Endothelial cell of umbilical vein (primary cell): ENCODE data around the gene C3orf62. TPM values are rescaled to one million over a fixed set of nuclear protein-coding genes. Genes with fewer than 3 reads are reported as not detected.

Experiments used
- BruUV-seq: library from RNA; stranded (reverse); fragments of 400-500 nt; replicated peaks from 2 replicates; lab custom pipeline; 2021; lab: Mats Ljungman, UMichigan
- CTCF ChIA-PET: fragments of 300-600, 350-600 bp; sonication (Branson Sonifier 250); formaldehyde crosslinking; loops from one replicate; lab custom pipeline; 2021; ENCODE audit warnings: antibody characterized with exemption, inconsistent platforms; lab: Charles Lee
- POLR2A ChIA-PET: fragments of 300-600, 350-600 bp; sonication (Branson Sonifier 250); formaldehyde crosslinking; loops from one replicate; lab custom pipeline; 2021; ENCODE audit warnings: antibody characterized with exemption, inconsistent platforms; lab: Charles Lee
- DNase-seq: peaks from one replicate; pipeline ENCODE4 v3.0.0-alpha.2; 2011; ENCODE audit warnings: low read depth, low spot score
- FAIRE-seq: peaks from 2 replicates; lab custom pipeline; 2011; peaks lifted over from hg19 to GRCh38; lab: Jason Lieb, UNC
- H2AFZ ChIP-seq: 2 replicates; pipeline ENCODE4 v1.6.0; 2012; ENCODE audit warnings: low read depth, low read length, control low read depth, inconsistent platforms
- H3K27ac ChIP-seq: 2 replicates; pipeline ENCODE4 v1.5.1; 2011; ENCODE audit warnings: low read depth, mild to moderate bottlenecking, control low read depth, low read length, moderate library complexity; ENCODE audit not compliant: insufficient read depth
- H3K27me3 ChIP-seq, 2 experiments: 2 replicates each; pipeline versions ENCODE4 v1.6.0 to v1.6.1; 2011; ENCODE audit warnings: low read length in 2 of 2, mixed read lengths in 1 of 2; ENCODE audit not compliant: control insufficient read depth in 2 of 2, insufficient read depth in 2 of 2
- H3K36me3 ChIP-seq, 2 experiments: 2 replicates in 1 of 2; 3 replicates in 1 of 2; pipeline ENCODE4 v1.5.1; 2011; ENCODE audit warnings: low read length in 2 of 2, mild to moderate bottlenecking in 1 of 2, moderate library complexity in 1 of 2; ENCODE audit not compliant: control insufficient read depth in 2 of 2, insufficient read depth in 2 of 2; ENCODE audit errors: extremely low read depth in 1 of 2
- H3K4me1 ChIP-seq: 3 replicates; pipeline ENCODE4 v1.5.1; 2011; ENCODE audit warnings: mild to moderate bottlenecking, low read length; ENCODE audit not compliant: control insufficient read depth, insufficient read depth; ENCODE audit errors: extremely low read depth
- H3K4me2 ChIP-seq: 2 replicates; pipeline ENCODE4 v1.6.1; 2011; ENCODE audit warnings: low read length, control low read depth, mixed read lengths; ENCODE audit not compliant: insufficient read depth
- H3K4me3 ChIP-seq, 3 experiments: fragments of 200-600 bp in 1 of 3; sonication (generic), shearing (Covaris generic) in 1 of 3; replicated peaks in 1 of 3; 2 replicates each; pipeline ENCODE4 v1.5.1; 2011 to 2016; ENCODE audit warnings: control low read depth in 3 of 3, low read length in 3 of 3, mild to moderate bottlenecking in 2 of 3, inconsistent platforms in 1 of 3, low read depth in 1 of 3, moderate library complexity in 1 of 3; ENCODE audit not compliant: insufficient read depth in 1 of 3
- H3K79me2 ChIP-seq: 2 replicates; pipeline ENCODE4 v1.6.0; 2012; ENCODE audit warnings: low read length, inconsistent platforms; ENCODE audit not compliant: control insufficient read depth, insufficient read depth
- H3K9ac ChIP-seq: replicated peaks from 2 replicates; pipeline ENCODE3; 2011; ENCODE audit warnings: low read length, control low read depth; ENCODE audit not compliant: insufficient read depth; ENCODE audit errors: extremely low read depth
- H3K9me1 ChIP-seq: replicated peaks from 3 replicates; pipeline ENCODE4 v1.6.0; 2011; ENCODE audit warnings: mild to moderate bottlenecking, low read length; ENCODE audit not compliant: control insufficient read depth, insufficient read depth; ENCODE audit errors: extremely low read depth
- H3K9me3 ChIP-seq: replicated peaks from 2 replicates; pipeline ENCODE4 v1.5.1; 2012; ENCODE audit warnings: low read length, inconsistent platforms; ENCODE audit not compliant: control insufficient read depth, insufficient read depth
- H4K20me1 ChIP-seq: replicated peaks from 2 replicates; pipeline ENCODE3; 2011; ENCODE audit warnings: mild to moderate bottlenecking, low read length; ENCODE audit not compliant: control insufficient read depth, insufficient read depth; ENCODE audit errors: extremely low read depth
- EZH2 ChIP-seq: IDR thresholded peaks from 2 replicates; pipeline ENCODE4 v1.6.1; 2012; ENCODE audit warnings: borderline replicate concordance, low read depth, mild to moderate bottlenecking, moderate library complexity, low read length, inconsistent platforms; ENCODE audit not compliant: severe bottlenecking
- FOS ChIP-seq: IDR thresholded peaks from 2 replicates; pipeline ENCODE4 v1.6.1; 2011; ENCODE audit warnings: mild to moderate bottlenecking, low read length, moderate library complexity, borderline replicate concordance; ENCODE audit not compliant: insufficient read depth
- GATA2 ChIP-seq: IDR thresholded peaks from 2 replicates; pipeline ENCODE4 v1.7.0; 2011; ENCODE audit warnings: low read depth, mild to moderate bottlenecking, moderate library complexity, mixed read lengths, low read length; ENCODE audit not compliant: insufficient read length, insufficient read depth
- JUN ChIP-seq: IDR thresholded peaks from 2 replicates; pipeline ENCODE4 v1.6.1; 2011; ENCODE audit warnings: borderline replicate concordance, low read depth; ENCODE audit not compliant: insufficient read length, insufficient read depth
- MAX ChIP-seq: IDR thresholded peaks from 2 replicates; pipeline ENCODE4 v1.6.1; 2011; ENCODE audit not compliant: insufficient read depth, insufficient read length
- MYC ChIP-seq: IDR thresholded peaks from one replicate; pipeline ENCODE4 v1.6.1; 2011; ENCODE audit warnings: mild to moderate bottlenecking, low read depth, low read length
- POLR2A ChIP-seq: IDR thresholded peaks from 2 replicates; pipeline ENCODE4 v1.6.1; 2012; ENCODE audit warnings: low read depth, mild to moderate bottlenecking, control low read depth, low read length
- POLR2AphosphoS5 ChIP-seq: IDR thresholded peaks from 2 replicates; pipeline ENCODE4 v1.6.1; 2012; ENCODE audit warnings: low read depth, mild to moderate bottlenecking, control low read depth, low read length, moderate library complexity; ENCODE audit not compliant: insufficient read depth
- dilution Hi-C: fragments of 300-500 bp; cut with MboI; formaldehyde crosslinking; loops from one replicate; pipeline ENCODE4 v1.15.0; 2019; ENCODE audit warnings: low sequenced_read_pairs; ENCODE audit not compliant: extremely low pct_ligation_motif_present
- intact Hi-C: fragments of 100-400 bp; cut with micrococcal nuclease; formaldehyde crosslinking; loops from one replicate; pipeline ENCODE4 v1.10.0; 2022
- polyA plus RNA-seq, 4 experiments: library from polyadenylated mRNA; depleted of rRNA in 3 of 4; stranded (reverse) in 3 of 4; unstranded in 1 of 4; fragments of >200 nt; gene quantifications; 2 replicates each; pipeline versions ENCODE4 v1.2.1 to v1.2.3, GENCODE V29; 2011 to 2012; ENCODE audit warnings: missing spikeins in 1 of 4
- total RNA-seq: library from RNA; stranded (reverse); gene quantifications from 2 replicates; pipeline ENCODE4 v1.2.3, GENCODE V29; 2021
- TF ChIP-seq, protein P1 (sequence below), 2 donors: IDR thresholded peaks; 1 replicate in 1 of 2; 2 replicates in 1 of 2; pipeline ENCODE4 v1.5.1; 2011; ENCODE audit warnings: low read length in 2 of 2, mild to moderate bottlenecking in 2 of 2, moderate library complexity in 2 of 2, control low read depth in 1 of 2, inconsistent platforms in 1 of 2, low read depth in 1 of 2; ENCODE audit not compliant: insufficient read depth in 1 of 2; ENCODE audit errors: extremely low read depth in 1 of 2

The C3orf62 gene
- total and polyA plus RNA-seq, 2 donors (not counting 3 experiments of a cell fraction or from before 2014, with no cell fraction given): 2.8 to 5.6 TPM

DNA sequence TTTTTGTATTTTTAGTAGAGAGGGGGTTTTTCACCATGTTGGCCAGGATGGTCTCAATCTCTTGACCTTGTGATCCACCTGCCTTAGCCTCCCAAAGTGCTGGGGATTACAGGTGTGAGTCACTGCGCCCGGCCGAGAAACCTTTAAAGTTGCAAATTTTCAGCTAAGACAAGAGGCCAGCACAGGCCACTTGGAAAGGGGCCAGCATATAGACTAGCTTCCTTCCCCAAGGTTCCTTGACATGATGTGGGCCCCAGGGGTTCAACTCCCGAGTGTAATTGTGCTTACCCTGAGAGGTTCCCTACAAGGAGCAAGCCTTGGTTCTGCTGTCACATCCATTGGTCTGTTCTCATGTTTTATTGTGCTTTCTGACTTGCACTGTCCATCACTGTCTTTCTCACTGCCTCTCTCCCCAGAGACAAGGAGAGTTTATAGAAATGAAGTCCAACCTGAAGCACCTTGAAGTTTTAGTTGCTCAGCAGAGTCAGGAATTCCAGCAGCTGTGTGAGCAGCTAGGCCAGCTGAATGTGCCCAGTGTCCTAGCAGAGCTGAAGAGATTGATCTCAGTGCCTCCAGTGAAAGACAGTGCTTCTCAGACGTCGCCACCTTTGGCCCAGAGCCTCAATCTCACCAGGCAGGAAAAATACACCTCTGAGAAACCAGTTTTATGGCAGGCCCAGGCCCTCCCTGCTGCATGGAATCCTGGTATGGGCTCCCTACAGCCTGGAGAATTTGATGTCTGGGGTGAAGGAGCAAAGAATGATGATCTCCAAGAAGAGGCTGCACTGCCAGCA, 21.1 kb downstream of the C3orf62 start:
- dilution Hi-C loops: no loop called here
- Histone ChIP-seq H3K27ac (no peak overlapping the region), H3K9me3 (no peaks in the 10 kb centered on the region), H2AFZ (no peak overlapping the region), H3K4me2 (no peak overlapping the region), H3K9me1 (no peaks in the 10 kb centered on the region), H4K20me1 (no peaks in the 10 kb centered on the region), H3K79me2 (no peaks in the 10 kb centered on the region), H3K9ac (no peak overlapping the region), H3K4me1 (no peaks in the 10 kb centered on the region), H3K4me3 (no peak overlapping the region), H3K36me3 (no peaks in the 10 kb centered on the region), H3K27me3 (no peaks in the 10 kb centered on the region)
- FAIRE-seq (no peak), DNase-seq (no peak)
- TF ChIP-seq MAX (no peak), FOS (no peak), JUN (no peak), EZH2 (no peak), POLR2A (no peak), POLR2AphosphoS5 (no peak), GATA2 (no peak), MYC (no peak)
- TF ChIP-seq, protein P1, sequence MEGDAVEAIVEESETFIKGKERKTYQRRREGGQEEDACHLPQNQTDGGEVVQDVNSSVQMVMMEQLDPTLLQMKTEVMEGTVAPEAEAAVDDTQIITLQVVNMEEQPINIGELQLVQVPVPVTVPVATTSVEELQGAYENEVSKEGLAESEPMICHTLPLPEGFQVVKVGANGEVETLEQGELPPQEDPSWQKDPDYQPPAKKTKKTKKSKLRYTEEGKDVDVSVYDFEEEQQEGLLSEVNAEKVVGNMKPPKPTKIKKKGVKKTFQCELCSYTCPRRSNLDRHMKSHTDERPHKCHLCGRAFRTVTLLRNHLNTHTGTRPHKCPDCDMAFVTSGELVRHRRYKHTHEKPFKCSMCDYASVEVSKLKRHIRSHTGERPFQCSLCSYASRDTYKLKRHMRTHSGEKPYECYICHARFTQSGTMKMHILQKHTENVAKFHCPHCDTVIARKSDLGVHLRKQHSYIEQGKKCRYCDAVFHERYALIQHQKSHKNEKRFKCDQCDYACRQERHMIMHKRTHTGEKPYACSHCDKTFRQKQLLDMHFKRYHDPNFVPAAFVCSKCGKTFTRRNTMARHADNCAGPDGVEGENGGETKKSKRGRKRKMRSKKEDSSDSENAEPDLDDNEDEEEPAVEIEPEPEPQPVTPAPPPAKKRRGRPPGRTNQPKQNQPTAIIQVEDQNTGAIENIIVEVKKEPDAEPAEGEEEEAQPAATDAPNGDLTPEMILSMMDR (IDR thresholded peaks at IDR 0.05; ENCODE audit: extremely low read depth in 1 of 2, insufficient read depth in 1 of 2, low read depth in 1 of 2, low read length in 2 of 2): no peak
- POLR2A ChIA-PET: no interaction called here
- no TSS peak for BruUV-seq
- intact Hi-C loops: no loop called here
- CTCF ChIA-PET: interaction anchor here (1.4 kb wide), 1 partner anchor 84 kb away, joined by 7 read pairs; the partner anchor contains the start of gene KLHDC8B
